A549 (cell line): ENCODE data around the gene ADH1A. TPM values are rescaled to one million over a fixed set of nuclear protein-coding genes. Genes with fewer than 3 reads are reported as not detected.

Experiments used
- ATAC-seq, 2 experiments: fragments of 200-7000 bp in 1 of 2; fragments of >200 bp in 1 of 2; cut with Nextera tagmentation in 1 of 2; cut with Tn5 transposase in 1 of 2; 3 replicates each; pipeline versions ENCODE4 v1.8.0 to v1.9.1; 2018 to 2020; ENCODE audit warnings: mild to moderate bottlenecking in 1 of 2, moderate library complexity in 1 of 2
- CTCF ChIA-PET: fragments of 300-600 bp; sonication (Branson Sonifier 250); formaldehyde crosslinking; extraction: SDS; loops from one replicate; lab custom pipeline; 2021; ENCODE audit warnings: antibody characterized with exemption, inconsistent platforms; lab: Yijun Ruan, JAX
- POLR2A ChIA-PET: fragments of 350-600 bp; formaldehyde crosslinking; extraction: SDS; loops from one replicate; lab custom pipeline; 2021; ENCODE audit warnings: antibody characterized with exemption, inconsistent platforms; lab: Yijun Ruan, JAX
- DNase-seq, 2 experiments: peaks; one replicate each; pipeline versions ENCODE4 v3.0.0 to v3.0.0-alpha.2; 2011 to 2016; ENCODE audit warnings: low read depth in 1 of 2, low spot score in 1 of 2
- FAIRE-seq: peaks from 2 replicates; lab custom pipeline; 2011; peaks lifted over from hg19 to GRCh38; lab: Jason Lieb, UNC
- H3K27ac ChIP-seq, 2 experiments: fragments of >200 bp; sonication (Bioruptor Twin); formaldehyde crosslinking; 3 replicates each; pipeline ENCODE4 v1.5.1; 2016 to 2017
- H3K4me1 ChIP-seq: fragments of >200 bp; sonication (Bioruptor Twin); formaldehyde crosslinking; 3 replicates; pipeline ENCODE4 v1.6.1; 2016
- H3K4me2 ChIP-seq: fragments of >200 bp; sonication (Bioruptor Twin); formaldehyde crosslinking; 3 replicates; pipeline ENCODE4 v1.6.1; 2016
- H3K4me3 ChIP-seq: fragments of >200 bp; sonication (Bioruptor Twin); formaldehyde crosslinking; 3 replicates; pipeline ENCODE4 v1.5.1; 2016
- H3K9me3 ChIP-seq: fragments of >200 bp; sonication (Bioruptor Twin); formaldehyde crosslinking; 3 replicates; pipeline ENCODE4 v1.6.1; 2016
- ATOH8 ChIP-seq: fragments of 250-450 bp; sonication (Bioruptor Pico); IDR thresholded peaks from 2 replicates; pipeline ENCODE4 v1.5.0; 2020; ENCODE audit warnings: low read depth, mild to moderate bottlenecking, moderate library complexity
- CHD2 ChIP-seq: fragments of 150-350 bp; IDR thresholded peaks from 2 replicates; pipeline ENCODE4 v1.6.1; 2014; ENCODE audit warnings: low read length; ENCODE audit not compliant: partially characterized antibody
- EHF ChIP-seq: fragments of 250-450 bp; sonication (Bioruptor Pico); IDR thresholded peaks from 2 replicates; pipeline ENCODE4 v1.5.0; 2020; ENCODE audit warnings: mild to moderate bottlenecking
- EHMT2 ChIP-seq: fragments of 200-600 bp; sonication (generic); IDR thresholded peaks from 2 replicates; pipeline ENCODE4 v1.6.1; 2016; ENCODE audit warnings: antibody characterized with exemption, low read depth, mild to moderate bottlenecking, moderate library complexity
- ELK1 ChIP-seq: fragments of 150-350 bp; IDR thresholded peaks from 2 replicates; pipeline ENCODE4 v1.6.1; 2014; ENCODE audit warnings: low read depth, mild to moderate bottlenecking, low read length
- GATA3 ChIP-seq: IDR thresholded peaks from 2 replicates; pipeline ENCODE4 v1.6.1; 2012; ENCODE audit warnings: borderline replicate concordance
- HDAC2 ChIP-seq: fragments of 200-600 bp; sonication (generic); IDR thresholded peaks from 2 replicates; pipeline ENCODE4 v1.6.1; 2016
- HES2 ChIP-seq: fragments of >200 bp; sonication (Bioruptor Twin); formaldehyde crosslinking; IDR thresholded peaks from 2 replicates; pipeline ENCODE4 v1.6.1; 2016
- HEYL ChIP-seq: fragments of 250-450 bp; sonication (Bioruptor Pico); IDR thresholded peaks from 2 replicates; pipeline ENCODE4 v1.8.0; 2021; ENCODE audit warnings: mild to moderate bottlenecking, moderate library complexity
- HMGXB4 ChIP-seq: fragments of 250-450 bp; sonication (Bioruptor Pico); IDR thresholded peaks from 2 replicates; pipeline ENCODE4 v1.5.0; 2021; ENCODE audit warnings: mild to moderate bottlenecking, moderate library complexity, borderline replicate concordance
- JUNB ChIP-seq: fragments of >200 bp; sonication (Bioruptor Twin); formaldehyde crosslinking; IDR thresholded peaks from 2 replicates; pipeline ENCODE4 v1.6.1; 2016
- KDM1A ChIP-seq: fragments of 200-600 bp; sonication (generic); IDR thresholded peaks from 2 replicates; pipeline ENCODE4 v1.6.1; 2016; ENCODE audit warnings: low read depth, mild to moderate bottlenecking
- MAZ ChIP-seq: fragments of 150-350 bp; IDR thresholded peaks from 2 replicates; pipeline ENCODE4 v1.6.1; 2014; ENCODE audit warnings: antibody characterized with exemption, low read depth, low read length, borderline replicate concordance
- POLR2A ChIP-seq: IDR thresholded peaks from 2 replicates; pipeline ENCODE4 v1.6.1; 2012; ENCODE audit warnings: mild to moderate bottlenecking, low read length
- RFX5 ChIP-seq: fragments of 450-650 bp; IDR thresholded peaks from 2 replicates; pipeline ENCODE4 v1.7.1; 2014; ENCODE audit warnings: antibody characterized with exemption, mild to moderate bottlenecking, moderate library complexity
- RNF2 ChIP-seq: fragments of 200-600 bp; sonication (generic); IDR thresholded peaks from 2 replicates; pipeline ENCODE4 v1.6.1; 2016; ENCODE audit warnings: low read depth, mild to moderate bottlenecking, antibody characterized with exemption, moderate library complexity, borderline replicate concordance
- SMC3 ChIP-seq: fragments of >200 bp; sonication (Bioruptor Twin); formaldehyde crosslinking; IDR thresholded peaks from 3 replicates; pipeline ENCODE4 v1.6.1; 2018; ENCODE audit warnings: inconsistent platforms
- USF2 ChIP-seq: fragments of 450-650 bp; IDR thresholded peaks from 2 replicates; pipeline ENCODE4 v1.6.1; 2014; ENCODE audit warnings: antibody characterized with exemption
- ZC3H11A ChIP-seq: fragments of 450-650 bp; IDR thresholded peaks from 2 replicates; pipeline ENCODE4 v1.6.1; 2014; ENCODE audit warnings: antibody characterized with exemption, mild to moderate bottlenecking
- ZFP36 ChIP-seq: fragments of 450-650 bp; IDR thresholded peaks from 2 replicates; pipeline ENCODE4 v1.6.1; 2014; ENCODE audit warnings: borderline replicate concordance; ENCODE audit not compliant: partially characterized antibody
- ZNF302 ChIP-seq: fragments of 250-450 bp; sonication (Bioruptor Pico); IDR thresholded peaks from 2 replicates; pipeline ENCODE4 v1.9.0; 2021; ENCODE audit warnings: inconsistent platforms, mild to moderate bottlenecking, moderate library complexity
- WGBS: methylation state at CpG from one replicate; pipeline ENCODE4 v1.1.6; 2017; ENCODE audit errors: missing lambda C conversion rate; 5-methylcytosine and 5-hydroxymethylcytosine counted together
- polyA plus RNA-seq, 4 experiments: library from polyadenylated mRNA; depleted of rRNA in 3 of 4; stranded (reverse); fragments of >200 nt; fragmentation: RNase III in 1 of 4; extraction: RNeasy Plus Mini Kit Qiagen cat#74134 plus additional on column Dnase treatment in 1 of 4; gene quantifications; 2 replicates in 3 of 4; 3 replicates in 1 of 4; pipeline ENCODE4 v1.2.3, GENCODE V29; 2011 to 2017

Gene ADH1A
- polyA plus RNA-seq, 2 of the 4 experiments (the other 2 are of a cell fraction) = not detected

- TF ChIP-seq HMGXB4 = no peak
These were observed 25.9 kb downstream of the ADH1A start (continued) for GRCh38 chr4:99264927-99265326.

GRCh38 chr4:99252746-99253145 is 38.0 kb downstream of the ADH1A start:
- no peak overlapping the region for H3K27ac ChIP-seq
- ChIA-PET POLR2A (no interaction called here), CTCF (no interaction called here)
- ATAC-seq (no peak), FAIRE-seq (no peak), DNase-seq (no peak)
- WGBS = 42% methylated on average over 4 of the region's 4 CpGs
- no peaks in the 10 kb centered on the region for H3K4me1 ChIP-seq
- H3K4me2 ChIP-seq = no peak overlapping the region
- no peaks in the 10 kb centered on the region for H3K9me3 ChIP-seq
- TF ChIP-seq KDM1A (no peak), ZC3H11A (no peak), ZNF302 (CRISPR knock-in tag) (no peak), RFX5 (no peak), ZFP36 (no peak), HDAC2 (no peak), JUNB (no peak), HEYL (CRISPR knock-in tag) (no peak), USF2 (no peak), CHD2 (no peak)
- no peak overlapping the region for H3K4me3 ChIP-seq

- 48% methylated on average over 1 of the region's 1 CpG for WGBS
- no peak for ATAC-seq
- no peak for FAIRE-seq
These were observed 42.1 kb downstream of the ADH1A start for GRCh38 chr4:99248714-99249113.

More at GRCh38 chr4:99248714-99249113, 42.1 kb downstream of the ADH1A start:
- no peak overlapping the region for H3K4me2 ChIP-seq
- no peak for DNase-seq
- no peaks in the 10 kb centered on the region for H3K9me3 ChIP-seq
- H3K27ac ChIP-seq = no peak overlapping the region
- H3K4me1 ChIP-seq = no peaks in the 10 kb centered on the region
- no peak for TF ChIP-seq GATA3
- TF ChIP-seq ZNF302 (CRISPR knock-in tag) = no peak
- no peak for TF ChIP-seq POLR2A
- TF ChIP-seq MAZ = no peak
- TF ChIP-seq HES2 = no peak
- TF ChIP-seq SMC3 = no peak
- no peak for TF ChIP-seq ELK1
- TF ChIP-seq EHMT2 = no peak
- TF ChIP-seq EHF (CRISPR knock-in tag) = no peak
- no peak for TF ChIP-seq RNF2
- TF ChIP-seq ATOH8 (CRISPR knock-in tag) = no peak
- TF ChIP-seq, all 56 proteins: peak for 0
- CTCF ChIA-PET = no interaction called here
- H3K4me3 ChIP-seq = no peak overlapping the region
- POLR2A ChIA-PET = no interaction called here
